ENCODE data around the gene CD84.
"Not testable (repeated sequence)": the region's sequence is repeated elsewhere in the genome, so short reads cannot be mapped to it uniquely, and the experiment has no call there.

CD84 gene

GRCh38 chr1:160520999-160521398 lies 58.3 kb downstream of the CD84 start:
- TF ChIP-seq, protein P1, sequence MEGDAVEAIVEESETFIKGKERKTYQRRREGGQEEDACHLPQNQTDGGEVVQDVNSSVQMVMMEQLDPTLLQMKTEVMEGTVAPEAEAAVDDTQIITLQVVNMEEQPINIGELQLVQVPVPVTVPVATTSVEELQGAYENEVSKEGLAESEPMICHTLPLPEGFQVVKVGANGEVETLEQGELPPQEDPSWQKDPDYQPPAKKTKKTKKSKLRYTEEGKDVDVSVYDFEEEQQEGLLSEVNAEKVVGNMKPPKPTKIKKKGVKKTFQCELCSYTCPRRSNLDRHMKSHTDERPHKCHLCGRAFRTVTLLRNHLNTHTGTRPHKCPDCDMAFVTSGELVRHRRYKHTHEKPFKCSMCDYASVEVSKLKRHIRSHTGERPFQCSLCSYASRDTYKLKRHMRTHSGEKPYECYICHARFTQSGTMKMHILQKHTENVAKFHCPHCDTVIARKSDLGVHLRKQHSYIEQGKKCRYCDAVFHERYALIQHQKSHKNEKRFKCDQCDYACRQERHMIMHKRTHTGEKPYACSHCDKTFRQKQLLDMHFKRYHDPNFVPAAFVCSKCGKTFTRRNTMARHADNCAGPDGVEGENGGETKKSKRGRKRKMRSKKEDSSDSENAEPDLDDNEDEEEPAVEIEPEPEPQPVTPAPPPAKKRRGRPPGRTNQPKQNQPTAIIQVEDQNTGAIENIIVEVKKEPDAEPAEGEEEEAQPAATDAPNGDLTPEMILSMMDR (IDR thresholded peaks at IDR 0.05; ENCODE audit: low read length, missing control alignments): no peak
- H3K4me3 ChIP-seq (replicated peaks; ENCODE audit: low read depth, low read length): no peak overlapping the region
- no peak for DNase-seq (ENCODE audit: low read depth)

DNA sequence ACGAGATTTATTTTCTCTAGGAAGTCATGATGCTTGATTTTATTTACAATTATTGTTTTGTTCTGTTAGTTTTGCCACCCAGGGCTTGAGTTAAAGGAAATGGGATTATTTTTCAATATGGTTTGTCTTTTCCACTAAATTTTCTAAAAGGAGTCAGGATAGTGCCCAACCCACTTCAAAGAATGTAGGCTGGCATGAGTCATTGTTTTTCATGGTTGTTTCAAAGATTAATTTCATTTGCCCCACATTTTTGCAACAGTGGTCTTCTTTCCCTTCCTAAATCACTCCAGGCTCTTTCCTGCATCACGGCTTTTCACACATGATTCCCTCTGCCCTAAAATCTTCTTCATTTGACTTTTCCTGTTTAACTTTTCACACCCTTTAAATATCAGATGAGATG lies 58.7 kb downstream of the CD84 start:
- TF ChIP-seq, protein P1 (IDR thresholded peaks at IDR 0.05; ENCODE audit: low read length, missing control alignments): no peak
- no peak overlapping the region for H3K4me3 ChIP-seq (replicated peaks; ENCODE audit: low read depth, low read length)
- no peak for DNase-seq (ENCODE audit: low read depth)

GRCh38 chr1:160519642-160520435 lies 59.5 kb downstream of the CD84 start:
- no peak for DNase-seq (ENCODE audit: low read depth)
- TF ChIP-seq, protein P1 (IDR thresholded peaks at IDR 0.05; ENCODE audit: low read length, missing control alignments): no peak
- no peak overlapping the region for H3K4me3 ChIP-seq (replicated peaks; ENCODE audit: low read depth, low read length)

- H3K4me3 ChIP-seq (replicated peaks; ENCODE audit: low read depth, low read length); DNase-seq (ENCODE audit: low read depth): not testable (repeated sequence)
These were observed 61.8 kb downstream of the CD84 start for GRCh38 chr1:160517519-160517918.

DNA sequence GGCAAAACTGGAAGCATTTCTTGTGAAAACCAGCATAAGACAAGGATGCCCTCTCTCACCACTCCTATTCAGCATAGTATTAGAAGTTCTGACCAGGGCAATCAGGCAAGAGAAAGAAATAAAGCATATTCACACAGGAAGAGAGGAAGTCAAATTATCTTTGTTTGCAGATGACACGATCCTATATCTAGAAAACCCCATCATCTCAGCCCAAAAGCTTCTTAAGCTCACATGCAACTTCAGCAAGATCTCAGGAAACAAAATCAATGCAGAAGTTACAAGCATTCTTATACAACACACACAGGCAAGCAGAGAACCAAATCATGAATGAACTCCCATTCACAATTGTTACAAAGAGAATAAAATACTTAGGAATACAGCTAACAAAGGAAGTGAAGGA lies 63.4 kb downstream of the CD84 start:
- DNase-seq (ENCODE audit: low read depth); H3K4me3 ChIP-seq (replicated peaks; ENCODE audit: low read depth, low read length): not testable (repeated sequence)

- DNase-seq (ENCODE audit: low read depth): no peak
- TF ChIP-seq, protein P1 (IDR thresholded peaks at IDR 0.05; ENCODE audit: low read length, missing control alignments): no peak
These were observed 74.6 kb downstream of the CD84 start for GRCh38 chr1:160504651-160505050.

GRCh38 chr1:160503087-160503486 lies 76.2 kb downstream of the CD84 start:
- TF ChIP-seq, protein P1 (IDR thresholded peaks at IDR 0.05; ENCODE audit: low read length, missing control alignments): no peak
- H3K4me3 ChIP-seq (replicated peaks; ENCODE audit: low read depth, low read length): no peak overlapping the region
- no peak for DNase-seq (ENCODE audit: low read depth)

More at GRCh38 chr1:160504651-160505050, 74.6 kb downstream of the CD84 start:
- H3K4me3 ChIP-seq (replicated peaks; ENCODE audit: low read depth, low read length): no peak overlapping the region

DNA sequence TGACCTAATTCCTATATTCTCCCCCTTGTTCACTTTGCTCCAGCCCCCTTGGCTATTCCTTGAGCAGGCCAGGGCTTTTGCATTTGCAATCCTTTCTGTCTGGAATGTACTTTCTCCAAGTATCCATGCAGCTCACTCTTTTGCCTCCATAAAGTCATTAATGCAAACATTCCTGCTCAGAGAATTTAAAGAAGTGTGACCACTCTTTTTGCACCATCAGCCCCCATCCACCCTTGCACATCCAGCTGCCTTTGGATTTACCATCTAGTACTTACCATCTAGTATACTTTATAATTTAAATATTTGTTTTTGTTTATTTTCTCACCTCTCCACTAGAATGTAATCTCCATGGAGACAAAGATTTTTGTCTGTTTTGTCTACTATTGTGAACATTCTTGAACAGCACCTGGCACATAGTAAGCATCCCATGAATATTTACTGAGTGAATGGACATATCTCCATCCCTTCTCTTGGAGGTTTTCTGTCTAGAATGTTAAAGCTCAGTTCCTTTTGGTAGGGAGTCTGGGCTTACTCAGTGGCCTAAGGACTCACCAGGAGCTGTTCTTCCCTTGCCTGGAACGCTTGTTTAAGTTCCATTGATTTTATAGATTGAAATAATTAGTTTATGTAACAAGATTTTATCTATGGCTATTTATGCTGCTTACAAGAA lies 78.8 kb downstream of the CD84 start:
- H3K4me3 ChIP-seq (replicated peaks; ENCODE audit: low read depth, low read length): no peak overlapping the region
- no peak for DNase-seq (ENCODE audit: low read depth)
- TF ChIP-seq, protein P1 (IDR thresholded peaks at IDR 0.05; ENCODE audit: low read length, missing control alignments): no peak
